K562 (cell line): ENCODE results near the gene ZER1. TPM values are rescaled to one million over a fixed set of nuclear protein-coding genes. Genes with fewer than 3 reads are reported as not detected.

Experiments used
- ARID2 ChIP-seq: fragments of 450-650 bp; IDR thresholded peaks from 2 replicates; pipeline ENCODE4 v1.6.1; 2017; ENCODE audit warnings: antibody characterized with exemption, mild to moderate bottlenecking
- ATF7 ChIP-seq: fragments of 450-650 bp; IDR thresholded peaks from 2 replicates; pipeline ENCODE4 v1.7.1; 2014; ENCODE audit warnings: mild to moderate bottlenecking, moderate library complexity
- FOXK1 ChIP-seq: sonication (generic); formaldehyde crosslinking; IDR thresholded peaks from 2 replicates; pipeline ENCODE4 v1.8.0; 2022; ENCODE audit warnings: missing genetic modification reagents, mild to moderate bottlenecking, borderline replicate concordance
- JUN ChIP-seq, 2 experiments: sonication (generic) in 1 of 2; formaldehyde crosslinking in 1 of 2; IDR thresholded peaks; 2 replicates each; pipeline versions ENCODE4 v1.6.1 to v1.8.0; 2012 to 2022; ENCODE audit warnings: borderline replicate concordance in 2 of 2, mild to moderate bottlenecking in 2 of 2, improper control_type of control experiment in 1 of 2, low read depth in 1 of 2, low read length in 1 of 2, missing genetic modification reagents in 1 of 2
- KLF13 ChIP-seq: fragments of 450-650 bp; IDR thresholded peaks from 2 replicates; pipeline ENCODE4 v1.6.1; 2016; ENCODE audit warnings: missing genetic modification characterization, low read depth, mild to moderate bottlenecking, missing compliant biosample characterization, moderate library complexity, borderline replicate concordance
- KLF16 ChIP-seq: IDR thresholded peaks from 2 replicates; pipeline ENCODE4 v1.6.1; 2016; ENCODE audit warnings: antibody characterized with exemption
- NUFIP1 ChIP-seq: fragments of 450-650 bp; IDR thresholded peaks from 2 replicates; pipeline ENCODE4 v1.6.1; 2018; ENCODE audit not compliant: partially characterized antibody
- PML ChIP-seq: IDR thresholded peaks from 2 replicates; pipeline ENCODE4 v1.6.1; 2012; ENCODE audit warnings: low read length, inconsistent platforms
- RBM15 ChIP-seq: fragments of 200-400 bp; formaldehyde crosslinking; IDR thresholded peaks from 2 replicates; pipeline ENCODE4 v1.6.1; 2018; ENCODE audit warnings: mild to moderate bottlenecking, low read length, moderate library complexity; ENCODE audit not compliant: insufficient read depth
- RBM34 ChIP-seq: fragments of 200-400 bp; formaldehyde crosslinking; IDR thresholded peaks from 2 replicates; pipeline ENCODE4 v1.6.1; 2018; ENCODE audit warnings: low read length, borderline replicate concordance; ENCODE audit not compliant: insufficient read depth
- TCF3 ChIP-seq: sonication (generic); formaldehyde crosslinking; IDR thresholded peaks from 2 replicates; pipeline ENCODE4 v1.4.0; 2020; ENCODE audit warnings: mild to moderate bottlenecking, missing genetic modification reagents
- ZKSCAN1 ChIP-seq: fragments of 150-350 bp; IDR thresholded peaks from 2 replicates; pipeline ENCODE4 v1.6.1; 2016; ENCODE audit warnings: low read depth, low read length
- ZNF175 ChIP-seq: fragments of 200-800 bp; sonication (Bioruptor generic); IDR thresholded peaks from 2 replicates; pipeline ENCODE4 v1.6.1; 2016; ENCODE audit warnings: low read depth, mild to moderate bottlenecking, missing genetic modification characterization, missing compliant biosample characterization
- ZNF3 ChIP-seq: fragments of 250-450 bp; sonication (Bioruptor Pico); IDR thresholded peaks from 2 replicates; pipeline ENCODE4 v1.5.0; 2021; ENCODE audit warnings: mild to moderate bottlenecking, moderate library complexity
- ZNF354B ChIP-seq: fragments of 250-450 bp; sonication (Bioruptor Pico); IDR thresholded peaks from 2 replicates; pipeline ENCODE4 v1.4.0; 2020
- ZNF589 ChIP-seq: fragments of 200-800 bp; sonication (Bioruptor generic); IDR thresholded peaks from 2 replicates; pipeline ENCODE4 v1.6.1; 2016; ENCODE audit warnings: low read depth, missing genetic modification characterization, missing compliant biosample characterization
- polyA plus RNA-seq, 8 experiments: library from polyadenylated mRNA; depleted of rRNA in 4 of 8; stranded (reverse) in 5 of 8; unstranded in 3 of 8; fragments of >200 nt; fragmentation: Nextera tagmentation in 2 of 8; fragmentation: Illumina TruSeq in 1 of 8; extraction: Ambion mirVana in 2 of 8; extraction: Trizol in 1 of 8; gene quantifications; 2 replicates each; pipeline versions ENCODE4 v1.2.1 to v1.2.3, GENCODE V29; 2011 to 2014; ENCODE audit warnings: inconsistent platforms in 1 of 8, missing spikeins in 1 of 8
- total RNA-seq, 7 experiments: library from RNA; depleted of rRNA in 6 of 7; stranded (reverse); fragments of >200 nt in 6 of 7; fragmentation: Illumina TruSeq in 2 of 7; extraction: Trizol in 2 of 7; gene quantifications; 2 replicates each; pipeline versions ENCODE4 v1.2.1 to v1.2.3, GENCODE V29; 2011 to 2021; ENCODE audit warnings: low replicate concordance in 1 of 7
- TF ChIP-seq, protein P1 (sequence below): fragments of 250-450 bp; sonication (Bioruptor Pico); IDR thresholded peaks from 2 replicates; pipeline ENCODE4 v1.9.0; 2021; ENCODE audit warnings: mild to moderate bottlenecking
- TF ChIP-seq, protein P2 (sequence below): fragments of 150-350 bp; conservative IDR thresholded peaks from 2 replicates; pipeline ENCODE4 v1.6.1; 2014; ENCODE audit warnings: low read length
- TF ChIP-seq, protein P3 (sequence below): IDR thresholded peaks from 3 replicates; pipeline ENCODE4 v1.6.1; 2011; ENCODE audit warnings: borderline replicate concordance, mild to moderate bottlenecking; ENCODE audit not compliant: insufficient read length, insufficient read depth
- TF ChIP-seq, protein P4 (sequence below): IDR thresholded peaks from 2 replicates; pipeline ENCODE4 v1.6.1; 2016; ENCODE audit warnings: missing genetic modification characterization, missing compliant biosample characterization

ZER1 gene
- total and polyA plus RNA-seq, 9 of the 15 experiments (the other 6 are each of a cell fraction or from before 2014, with no cell fraction given), result 0.07 to 10.7 (median 6.2) TPM

DNA sequence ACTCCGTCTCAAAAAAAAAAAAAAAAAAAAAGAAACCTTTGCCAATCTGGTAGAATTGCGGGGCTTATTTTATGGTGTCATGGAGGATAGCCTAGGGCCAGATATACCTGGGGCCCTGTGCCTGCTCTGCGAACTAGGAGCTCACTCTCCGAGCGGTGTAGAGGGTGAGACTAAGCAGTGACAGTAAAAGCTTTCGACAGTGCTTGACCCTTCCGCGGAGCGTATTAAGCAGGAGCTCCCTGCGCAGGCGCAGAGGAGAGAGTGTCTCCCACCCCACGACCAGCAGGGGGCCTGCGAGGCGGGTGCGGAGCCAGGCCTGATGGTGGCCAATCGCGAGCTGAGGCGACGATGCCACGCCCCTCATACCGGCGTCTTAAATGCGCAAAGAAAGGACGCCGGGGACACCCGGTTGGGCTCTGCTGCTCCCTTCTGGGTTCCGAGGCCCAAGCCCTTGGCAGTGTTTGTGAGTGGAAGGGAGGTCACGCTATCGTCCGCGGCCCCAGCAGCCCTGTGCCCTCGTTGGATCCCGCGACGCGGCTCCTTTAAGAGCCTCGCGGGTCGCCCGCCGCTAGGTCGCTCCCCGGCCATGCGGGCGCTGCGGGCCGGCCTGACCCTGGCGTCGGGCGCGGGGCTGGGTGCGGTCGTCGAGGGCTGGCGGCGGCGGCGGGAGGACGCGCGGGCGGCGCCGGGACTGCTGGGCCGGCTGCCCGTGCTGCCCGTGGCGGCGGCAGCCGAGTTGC lies 46.5 kb upstream of the ZER1 start, which contains the start of gene ENDOG (continued):
- TF ChIP-seq ZKSCAN1, result 0 out of 2 replicates have a peak, but pooled peaks have one; percentile 44
- TF ChIP-seq ZNF3, result no peak
- TF ChIP-seq, protein P1, sequence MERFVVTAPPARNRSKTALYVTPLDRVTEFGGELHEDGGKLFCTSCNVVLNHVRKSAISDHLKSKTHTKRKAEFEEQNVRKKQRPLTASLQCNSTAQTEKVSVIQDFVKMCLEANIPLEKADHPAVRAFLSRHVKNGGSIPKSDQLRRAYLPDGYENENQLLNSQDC (CRISPR knock-in tag), result no peak; the same call in 1 of the 2 replicates
- TF ChIP-seq TCF3, result peak; percentile 39
- no peak for TF ChIP-seq NUFIP1
- peak; percentile 56; the same call in 1 of the 2 replicates for TF ChIP-seq FOXK1 (CRISPR knock-in tag)
- TF ChIP-seq PML, result no peak; the same call in 1 of the 2 replicates
- TF ChIP-seq, protein P2, sequence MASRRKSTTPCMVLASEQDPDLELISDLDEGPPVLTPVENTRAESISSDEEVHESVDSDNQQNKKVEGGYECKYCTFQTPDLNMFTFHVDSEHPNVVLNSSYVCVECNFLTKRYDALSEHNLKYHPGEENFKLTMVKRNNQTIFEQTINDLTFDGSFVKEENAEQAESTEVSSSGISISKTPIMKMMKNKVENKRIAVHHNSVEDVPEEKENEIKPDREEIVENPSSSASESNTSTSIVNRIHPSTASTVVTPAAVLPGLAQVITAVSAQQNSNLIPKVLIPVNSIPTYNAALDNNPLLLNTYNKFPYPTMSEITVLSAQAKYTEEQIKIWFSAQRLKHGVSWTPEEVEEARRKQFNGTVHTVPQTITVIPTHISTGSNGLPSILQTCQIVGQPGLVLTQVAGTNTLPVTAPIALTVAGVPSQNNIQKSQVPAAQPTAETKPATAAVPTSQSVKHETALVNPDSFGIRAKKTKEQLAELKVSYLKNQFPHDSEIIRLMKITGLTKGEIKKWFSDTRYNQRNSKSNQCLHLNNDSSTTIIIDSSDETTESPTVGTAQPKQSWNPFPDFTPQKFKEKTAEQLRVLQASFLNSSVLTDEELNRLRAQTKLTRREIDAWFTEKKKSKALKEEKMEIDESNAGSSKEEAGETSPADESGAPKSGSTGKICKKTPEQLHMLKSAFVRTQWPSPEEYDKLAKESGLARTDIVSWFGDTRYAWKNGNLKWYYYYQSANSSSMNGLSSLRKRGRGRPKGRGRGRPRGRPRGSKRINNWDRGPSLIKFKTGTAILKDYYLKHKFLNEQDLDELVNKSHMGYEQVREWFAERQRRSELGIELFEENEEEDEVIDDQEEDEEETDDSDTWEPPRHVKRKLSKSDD, result no peak; the same call in 1 of the 2 replicates
- TF ChIP-seq, protein P3, sequence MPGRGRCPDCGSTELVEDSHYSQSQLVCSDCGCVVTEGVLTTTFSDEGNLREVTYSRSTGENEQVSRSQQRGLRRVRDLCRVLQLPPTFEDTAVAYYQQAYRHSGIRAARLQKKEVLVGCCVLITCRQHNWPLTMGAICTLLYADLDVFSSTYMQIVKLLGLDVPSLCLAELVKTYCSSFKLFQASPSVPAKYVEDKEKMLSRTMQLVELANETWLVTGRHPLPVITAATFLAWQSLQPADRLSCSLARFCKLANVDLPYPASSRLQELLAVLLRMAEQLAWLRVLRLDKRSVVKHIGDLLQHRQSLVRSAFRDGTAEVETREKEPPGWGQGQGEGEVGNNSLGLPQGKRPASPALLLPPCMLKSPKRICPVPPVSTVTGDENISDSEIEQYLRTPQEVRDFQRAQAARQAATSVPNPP, result no peak
- TF ChIP-seq ZNF589 (CRISPR knock-in tag), result no peak
- no peak for TF ChIP-seq ZNF175
- TF ChIP-seq JUN (IDR thresholded peaks at IDR 0.05; ENCODE audit: borderline replicate concordance, low read depth, low read length), result 0 out of 2 replicates have a peak, but pooled peaks have one; percentile 7
- TF ChIP-seq JUN (CRISPR knock-in tag; IDR thresholded peaks at IDR 0.05; ENCODE audit: borderline replicate concordance), result 0 out of 2 replicates have a peak, but pooled peaks have one; percentile 59
- TF ChIP-seq ATF7, result peak; percentile 74
- TF ChIP-seq KLF13 (tag), result peak; percentile 70; the same call in 1 of the 2 replicates
- TF ChIP-seq, protein P4, sequence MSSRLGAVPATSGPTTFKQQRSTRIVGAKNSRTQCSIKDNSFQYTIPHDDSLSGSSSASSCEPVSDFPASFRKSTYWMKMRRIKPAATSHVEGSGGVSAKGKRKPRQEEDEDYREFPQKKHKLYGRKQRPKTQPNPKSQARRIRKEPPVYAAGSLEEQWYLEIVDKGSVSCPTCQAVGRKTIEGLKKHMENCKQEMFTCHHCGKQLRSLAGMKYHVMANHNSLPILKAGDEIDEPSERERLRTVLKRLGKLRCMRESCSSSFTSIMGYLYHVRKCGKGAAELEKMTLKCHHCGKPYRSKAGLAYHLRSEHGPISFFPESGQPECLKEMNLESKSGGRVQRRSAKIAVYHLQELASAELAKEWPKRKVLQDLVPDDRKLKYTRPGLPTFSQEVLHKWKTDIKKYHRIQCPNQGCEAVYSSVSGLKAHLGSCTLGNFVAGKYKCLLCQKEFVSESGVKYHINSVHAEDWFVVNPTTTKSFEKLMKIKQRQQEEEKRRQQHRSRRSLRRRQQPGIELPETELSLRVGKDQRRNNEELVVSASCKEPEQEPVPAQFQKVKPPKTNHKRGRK (tag), result 0 out of 2 replicates have a peak, but pooled peaks have one; percentile 35
- no peak for TF ChIP-seq RBM15
- TF ChIP-seq ZNF354B (CRISPR knock-in tag), result no peak
- no peak for TF ChIP-seq ARID2
- TF ChIP-seq KLF16, result no peak
- no peak for TF ChIP-seq RBM34
